Endothelial cell of umbilical vein (primary cell): ENCODE results near the gene APBA2. TPM values are rescaled to one million over a fixed set of nuclear protein-coding genes. Genes with fewer than 3 reads are reported as not detected.

ENCODE experiments used
- BruUV-seq: library from RNA; stranded (reverse); fragments of 400-500 nt; replicated peaks from 2 replicates; lab custom pipeline; 2021; lab: Mats Ljungman, UMichigan
- CTCF ChIA-PET: fragments of 300-600, 350-600 bp; sonication (Branson Sonifier 250); formaldehyde crosslinking; loops from one replicate; lab custom pipeline; 2021; ENCODE audit warnings: antibody characterized with exemption, inconsistent platforms; lab: Charles Lee
- POLR2A ChIA-PET: fragments of 300-600, 350-600 bp; sonication (Branson Sonifier 250); formaldehyde crosslinking; loops from one replicate; lab custom pipeline; 2021; ENCODE audit warnings: antibody characterized with exemption, inconsistent platforms; lab: Charles Lee
- DNase-seq: peaks from one replicate; pipeline ENCODE4 v3.0.0-alpha.2; 2011; ENCODE audit warnings: low read depth, low spot score
- FAIRE-seq: peaks from 2 replicates; lab custom pipeline; 2011; peaks lifted over from hg19 to GRCh38; lab: Jason Lieb, UNC
- H2AFZ ChIP-seq: 2 replicates; pipeline ENCODE4 v1.6.0; 2012; ENCODE audit warnings: low read depth, low read length, control low read depth, inconsistent platforms
- H3K27ac ChIP-seq: 2 replicates; pipeline ENCODE4 v1.5.1; 2011; ENCODE audit warnings: low read depth, mild to moderate bottlenecking, control low read depth, low read length, moderate library complexity; ENCODE audit not compliant: insufficient read depth
- H3K27me3 ChIP-seq, 2 experiments: 2 replicates each; pipeline versions ENCODE4 v1.6.0 to v1.6.1; 2011; ENCODE audit warnings: low read length in 2 of 2, mixed read lengths in 1 of 2; ENCODE audit not compliant: control insufficient read depth in 2 of 2, insufficient read depth in 2 of 2
- H3K36me3 ChIP-seq, 2 experiments: 2 replicates in 1 of 2; 3 replicates in 1 of 2; pipeline ENCODE4 v1.5.1; 2011; ENCODE audit warnings: low read length in 2 of 2, mild to moderate bottlenecking in 1 of 2, moderate library complexity in 1 of 2; ENCODE audit not compliant: control insufficient read depth in 2 of 2, insufficient read depth in 2 of 2; ENCODE audit errors: extremely low read depth in 1 of 2
- H3K4me1 ChIP-seq: 3 replicates; pipeline ENCODE4 v1.5.1; 2011; ENCODE audit warnings: mild to moderate bottlenecking, low read length; ENCODE audit not compliant: control insufficient read depth, insufficient read depth; ENCODE audit errors: extremely low read depth
- H3K4me2 ChIP-seq: 2 replicates; pipeline ENCODE4 v1.6.1; 2011; ENCODE audit warnings: low read length, control low read depth, mixed read lengths; ENCODE audit not compliant: insufficient read depth
- H3K4me3 ChIP-seq, 3 experiments: fragments of 200-600 bp in 1 of 3; sonication (generic), shearing (Covaris generic) in 1 of 3; replicated peaks in 1 of 3; 2 replicates each; pipeline ENCODE4 v1.5.1; 2011 to 2016; ENCODE audit warnings: control low read depth in 3 of 3, low read length in 3 of 3, mild to moderate bottlenecking in 2 of 3, inconsistent platforms in 1 of 3, low read depth in 1 of 3, moderate library complexity in 1 of 3; ENCODE audit not compliant: insufficient read depth in 1 of 3
- H3K79me2 ChIP-seq: 2 replicates; pipeline ENCODE4 v1.6.0; 2012; ENCODE audit warnings: low read length, inconsistent platforms; ENCODE audit not compliant: control insufficient read depth, insufficient read depth
- H3K9ac ChIP-seq: replicated peaks from 2 replicates; pipeline ENCODE3; 2011; ENCODE audit warnings: low read length, control low read depth; ENCODE audit not compliant: insufficient read depth; ENCODE audit errors: extremely low read depth
- H3K9me1 ChIP-seq: replicated peaks from 3 replicates; pipeline ENCODE4 v1.6.0; 2011; ENCODE audit warnings: mild to moderate bottlenecking, low read length; ENCODE audit not compliant: control insufficient read depth, insufficient read depth; ENCODE audit errors: extremely low read depth
- H3K9me3 ChIP-seq: replicated peaks from 2 replicates; pipeline ENCODE4 v1.5.1; 2012; ENCODE audit warnings: low read length, inconsistent platforms; ENCODE audit not compliant: control insufficient read depth, insufficient read depth
- H4K20me1 ChIP-seq: replicated peaks from 2 replicates; pipeline ENCODE3; 2011; ENCODE audit warnings: mild to moderate bottlenecking, low read length; ENCODE audit not compliant: control insufficient read depth, insufficient read depth; ENCODE audit errors: extremely low read depth
- EZH2 ChIP-seq: IDR thresholded peaks from 2 replicates; pipeline ENCODE4 v1.6.1; 2012; ENCODE audit warnings: borderline replicate concordance, low read depth, mild to moderate bottlenecking, moderate library complexity, low read length, inconsistent platforms; ENCODE audit not compliant: severe bottlenecking
- FOS ChIP-seq: IDR thresholded peaks from 2 replicates; pipeline ENCODE4 v1.6.1; 2011; ENCODE audit warnings: mild to moderate bottlenecking, low read length, moderate library complexity, borderline replicate concordance; ENCODE audit not compliant: insufficient read depth
- JUN ChIP-seq: IDR thresholded peaks from 2 replicates; pipeline ENCODE4 v1.6.1; 2011; ENCODE audit warnings: borderline replicate concordance, low read depth; ENCODE audit not compliant: insufficient read length, insufficient read depth
- MYC ChIP-seq: IDR thresholded peaks from one replicate; pipeline ENCODE4 v1.6.1; 2011; ENCODE audit warnings: mild to moderate bottlenecking, low read depth, low read length
- POLR2A ChIP-seq: IDR thresholded peaks from 2 replicates; pipeline ENCODE4 v1.6.1; 2012; ENCODE audit warnings: low read depth, mild to moderate bottlenecking, control low read depth, low read length
- POLR2AphosphoS5 ChIP-seq: IDR thresholded peaks from 2 replicates; pipeline ENCODE4 v1.6.1; 2012; ENCODE audit warnings: low read depth, mild to moderate bottlenecking, control low read depth, low read length, moderate library complexity; ENCODE audit not compliant: insufficient read depth
- dilution Hi-C: fragments of 300-500 bp; cut with MboI; formaldehyde crosslinking; loops from one replicate; pipeline ENCODE4 v1.15.0; 2019; ENCODE audit warnings: low sequenced_read_pairs; ENCODE audit not compliant: extremely low pct_ligation_motif_present
- intact Hi-C: fragments of 100-400 bp; cut with micrococcal nuclease; formaldehyde crosslinking; loops from one replicate; pipeline ENCODE4 v1.10.0; 2022
- polyA plus RNA-seq, 4 experiments: library from polyadenylated mRNA; depleted of rRNA in 3 of 4; stranded (reverse) in 3 of 4; unstranded in 1 of 4; fragments of >200 nt; gene quantifications; 2 replicates each; pipeline versions ENCODE4 v1.2.1 to v1.2.3, GENCODE V29; 2011 to 2012; ENCODE audit warnings: missing spikeins in 1 of 4
- total RNA-seq: library from RNA; stranded (reverse); gene quantifications from 2 replicates; pipeline ENCODE4 v1.2.3, GENCODE V29; 2021
- TF ChIP-seq, protein P1 (sequence below), 2 donors: IDR thresholded peaks; 1 replicate in 1 of 2; 2 replicates in 1 of 2; pipeline ENCODE4 v1.5.1; 2011; ENCODE audit warnings: low read length in 2 of 2, mild to moderate bottlenecking in 2 of 2, moderate library complexity in 2 of 2, control low read depth in 1 of 2, inconsistent platforms in 1 of 2, low read depth in 1 of 2; ENCODE audit not compliant: insufficient read depth in 1 of 2; ENCODE audit errors: extremely low read depth in 1 of 2
- TF ChIP-seq, protein P2 (sequence below): IDR thresholded peaks from 2 replicates; pipeline ENCODE4 v1.6.1; 2011; ENCODE audit not compliant: insufficient read depth, insufficient read length

Gene APBA2
- total and polyA plus RNA-seq, 2 donors (not counting 3 experiments of a cell fraction or from before 2014, with no cell fraction given): 5.7 to 11.1 TPM

- no peak for FAIRE-seq
Observed at GRCh38 chr15:29062626-29063025, 176.9 kb downstream of the APBA2 start.

More at GRCh38 chr15:29062626-29063025, 176.9 kb downstream of the APBA2 start:
- TF ChIP-seq, protein P1, sequence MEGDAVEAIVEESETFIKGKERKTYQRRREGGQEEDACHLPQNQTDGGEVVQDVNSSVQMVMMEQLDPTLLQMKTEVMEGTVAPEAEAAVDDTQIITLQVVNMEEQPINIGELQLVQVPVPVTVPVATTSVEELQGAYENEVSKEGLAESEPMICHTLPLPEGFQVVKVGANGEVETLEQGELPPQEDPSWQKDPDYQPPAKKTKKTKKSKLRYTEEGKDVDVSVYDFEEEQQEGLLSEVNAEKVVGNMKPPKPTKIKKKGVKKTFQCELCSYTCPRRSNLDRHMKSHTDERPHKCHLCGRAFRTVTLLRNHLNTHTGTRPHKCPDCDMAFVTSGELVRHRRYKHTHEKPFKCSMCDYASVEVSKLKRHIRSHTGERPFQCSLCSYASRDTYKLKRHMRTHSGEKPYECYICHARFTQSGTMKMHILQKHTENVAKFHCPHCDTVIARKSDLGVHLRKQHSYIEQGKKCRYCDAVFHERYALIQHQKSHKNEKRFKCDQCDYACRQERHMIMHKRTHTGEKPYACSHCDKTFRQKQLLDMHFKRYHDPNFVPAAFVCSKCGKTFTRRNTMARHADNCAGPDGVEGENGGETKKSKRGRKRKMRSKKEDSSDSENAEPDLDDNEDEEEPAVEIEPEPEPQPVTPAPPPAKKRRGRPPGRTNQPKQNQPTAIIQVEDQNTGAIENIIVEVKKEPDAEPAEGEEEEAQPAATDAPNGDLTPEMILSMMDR (IDR thresholded peaks at IDR 0.05; ENCODE audit: extremely low read depth in 1 of 2, insufficient read depth in 1 of 2, low read depth in 1 of 2, low read length in 2 of 2): no peak
- TF ChIP-seq JUN (no peak), POLR2A (no peak), EZH2 (no peak), MYC (no peak), FOS (no peak), POLR2AphosphoS5 (no peak)
- TF ChIP-seq, protein P2, sequence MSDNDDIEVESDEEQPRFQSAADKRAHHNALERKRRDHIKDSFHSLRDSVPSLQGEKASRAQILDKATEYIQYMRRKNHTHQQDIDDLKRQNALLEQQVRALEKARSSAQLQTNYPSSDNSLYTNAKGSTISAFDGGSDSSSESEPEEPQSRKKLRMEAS: no peak
- no TSS peak for BruUV-seq
- Histone ChIP-seq H3K27me3 (no peaks in the 10 kb centered on the region), H3K9me3 (no peaks in the 10 kb centered on the region), H3K9me1 (no peaks in the 10 kb centered on the region), H4K20me1 (no peaks in the 10 kb centered on the region), H3K4me3 (no peak overlapping the region), H3K4me1 (no peaks in the 10 kb centered on the region), H3K36me3 (no peaks in the 10 kb centered on the region), H3K27ac (no peak overlapping the region), H3K79me2 (no peaks in the 10 kb centered on the region), H3K4me2 (no peak overlapping the region), H2AFZ (no peak overlapping the region), H3K9ac (no peak overlapping the region)
- no peak for DNase-seq
- intact Hi-C loops (no loop called here), dilution Hi-C loops (no loop called here)
- ChIA-PET POLR2A (no interaction called here), CTCF (no interaction called here)
